H7 (cell line): Measurements from ENCODE around the gene MISP3. TPM values are rescaled to one million over a fixed set of nuclear protein-coding genes. Genes with fewer than 3 reads are reported as not detected.
"Not testable (repeated sequence)": the region's sequence is repeated elsewhere in the genome, so short reads cannot be mapped to it uniquely, and the experiment has no call there.

Experiments used
- DNase-seq: peaks from one replicate; pipeline ENCODE4 v3.0.0; 2012
- H3K27me3 ChIP-seq: 2 replicates; pipeline ENCODE4 v1.6.0; 2011; ENCODE audit warnings: mild to moderate bottlenecking, low read length; ENCODE audit not compliant: control insufficient read depth, insufficient read depth
- H3K36me3 ChIP-seq: replicated peaks from 2 replicates; pipeline ENCODE4 v1.5.1; 2011; ENCODE audit warnings: low read length; ENCODE audit not compliant: control insufficient read depth, insufficient read depth
- H3K4me3 ChIP-seq: 2 replicates; pipeline ENCODE4 v1.5.1; 2011; ENCODE audit warnings: low read depth, mild to moderate bottlenecking, control low read depth, low read length, moderate library complexity; ENCODE audit not compliant: insufficient read depth
- total RNA-seq: library from RNA; depleted of rRNA; stranded (reverse); fragments of >200 nt; shearing (Covaris generic); gene quantifications from 2 replicates; pipeline ENCODE4 v1.2.3, GENCODE V29; 2014

MISP3 gene
- total RNA-seq, 1 experiment from 2014 or later, result 0.52 TPM

DNA sequence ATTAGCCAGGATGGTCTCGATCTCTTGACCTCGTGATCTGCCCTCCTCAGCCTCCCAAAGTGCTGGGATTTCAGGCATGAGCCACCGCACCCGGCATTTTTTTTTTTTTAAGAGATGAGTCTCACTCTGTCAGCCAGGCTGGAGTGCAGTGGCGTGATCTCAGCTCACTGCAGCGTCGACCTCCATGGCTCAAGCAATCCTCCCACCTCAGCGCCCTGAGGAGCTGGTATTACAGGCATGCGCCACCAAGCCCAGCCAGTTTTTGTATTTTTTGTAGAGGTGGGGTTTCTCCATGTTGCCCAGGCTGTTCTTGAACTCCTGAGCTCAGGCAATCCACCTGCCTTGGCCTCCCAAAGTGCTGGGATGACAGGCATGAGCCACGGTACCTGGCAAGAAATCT is 24.7 kb upstream of the MISP3 start:
- not testable (repeated sequence) for H3K36me3 ChIP-seq, H3K4me3 ChIP-seq, DNase-seq, H3K27me3 ChIP-seq

DNA sequence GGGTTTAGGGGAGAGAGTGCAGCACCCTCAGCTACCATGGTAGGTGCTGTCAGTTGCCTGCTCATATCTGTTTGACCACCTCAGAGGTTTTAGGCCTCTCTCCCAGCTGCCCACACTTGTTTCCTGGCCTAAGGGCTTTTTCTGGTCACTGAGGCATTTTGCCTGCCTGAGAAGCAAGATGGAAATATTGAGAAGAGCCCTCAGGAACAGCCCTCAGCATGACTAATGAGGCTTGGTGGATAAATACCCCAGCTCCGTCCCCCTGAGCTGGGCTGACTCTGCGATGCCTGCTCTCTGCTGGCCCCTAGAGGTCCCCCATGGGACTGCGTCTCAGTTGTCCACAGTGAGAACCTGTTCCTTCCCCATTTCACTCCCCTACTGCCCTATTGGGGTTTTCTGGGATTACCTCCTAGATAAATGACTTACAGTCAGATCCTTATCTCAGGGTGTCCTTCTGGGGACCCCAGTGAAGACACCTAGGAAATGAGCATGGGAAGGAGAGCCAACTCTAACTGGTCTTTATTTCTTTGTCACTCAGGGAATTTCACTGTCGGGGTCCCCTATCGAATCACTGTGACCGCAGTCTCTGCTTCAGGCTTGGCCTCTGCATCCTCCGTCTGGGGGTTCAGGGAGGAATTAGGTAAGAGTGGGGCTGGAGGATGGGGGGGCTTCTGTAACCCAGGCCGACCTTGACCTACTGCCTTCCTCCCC is 24.0 kb upstream of the MISP3 start:
- no peaks in the 10 kb centered on the region for H3K27me3 ChIP-seq
- peaks cover 2% of the 10 kb centered on the region; the same call in 1 of the 2 replicates for H3K36me3 ChIP-seq
- peak; percentile 94 for DNase-seq
- no peak overlapping the region for H3K4me3 ChIP-seq

DNA sequence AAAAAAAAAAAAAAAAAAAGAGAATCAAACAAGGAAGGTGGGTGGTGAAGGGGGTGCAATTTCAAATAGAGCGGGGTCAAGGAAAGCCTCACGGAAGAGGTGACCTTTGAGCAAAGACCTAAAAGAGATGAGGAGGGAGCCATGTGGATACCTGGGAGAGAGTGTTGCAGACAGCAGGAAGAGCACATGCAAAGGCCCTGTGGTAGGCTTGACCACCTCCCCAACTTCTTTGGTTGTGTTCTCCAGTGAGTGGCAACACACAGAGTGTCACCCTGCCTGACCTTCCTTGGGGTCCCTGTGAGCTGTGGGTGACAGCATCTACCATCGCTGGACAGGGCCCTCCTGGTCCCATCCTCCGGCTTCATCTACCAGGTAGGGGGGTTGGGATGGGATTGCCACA is 22.1 kb upstream of the MISP3 start:
- Histone ChIP-seq H3K27me3 (no peaks in the 10 kb centered on the region), H3K36me3 (peaks cover 2% of the 10 kb centered on the region; the same call in 1 of the 2 replicates), H3K4me3 (no peak overlapping the region)
- peak; percentile 8 for DNase-seq

GRCh38 chr19:14050961-14051360 is 21.6 kb upstream of the MISP3 start:
- not testable (repeated sequence) for H3K36me3 ChIP-seq, H3K4me3 ChIP-seq, H3K27me3 ChIP-seq, DNase-seq

- Histone ChIP-seq H3K36me3 (peaks cover 2% of the 10 kb centered on the region; the same call in 1 of the 2 replicates), H3K4me3 (no peak overlapping the region), H3K27me3 (peaks cover 2% of the 10 kb centered on the region)
- DNase-seq, result peak; percentile 38
These were observed 20.6 kb upstream of the MISP3 start for GRCh38 chr19:14051980-14052379.

DNA sequence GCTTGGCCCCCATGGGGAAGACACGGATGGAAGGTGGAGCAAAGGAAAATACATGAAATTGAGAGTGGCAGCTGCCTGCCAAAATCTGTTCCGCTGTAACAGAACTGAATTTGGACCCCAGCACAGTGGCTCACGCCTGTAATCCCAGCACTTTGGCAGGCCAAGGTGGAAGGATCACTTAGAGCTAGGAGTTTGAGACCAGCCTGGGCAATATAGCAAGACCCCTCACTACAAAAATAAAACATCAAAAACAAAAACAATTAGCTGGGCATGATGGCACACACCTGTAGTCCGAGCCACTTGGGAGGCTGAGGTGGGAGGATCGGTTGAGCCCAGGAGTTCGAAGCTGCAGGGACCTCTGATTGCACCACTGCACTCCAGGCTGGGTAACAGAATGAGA is 20.1 kb upstream of the MISP3 start:
- DNase-seq, result no peak
- Histone ChIP-seq H3K36me3 (peaks cover 2% of the 10 kb centered on the region; the same call in 1 of the 2 replicates), H3K27me3 (peaks cover 5% of the 10 kb centered on the region), H3K4me3 (no peak overlapping the region)

DNA sequence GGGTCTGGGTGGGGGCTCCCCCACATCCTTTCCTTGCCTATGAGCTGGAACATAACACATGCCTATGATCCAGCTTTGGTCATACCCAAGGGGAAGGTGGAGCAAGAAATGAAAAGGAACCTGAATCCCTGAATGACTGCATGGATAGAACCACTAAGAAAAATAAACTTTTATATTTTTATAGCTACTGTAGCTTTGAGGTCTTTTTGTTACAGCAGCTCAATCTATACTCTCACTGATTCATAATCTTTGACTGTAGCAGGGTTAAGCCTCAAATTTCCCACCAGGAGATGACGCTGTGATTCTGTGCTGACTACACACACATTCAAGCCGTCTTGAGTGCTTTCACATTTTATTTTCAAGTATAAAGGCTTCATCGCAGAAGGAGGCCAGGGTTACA is 19.6 kb upstream of the MISP3 start:
- DNase-seq, result peak; percentile 16
- Histone ChIP-seq H3K4me3 (no peak overlapping the region), H3K36me3 (peaks cover 2% of the 10 kb centered on the region; the same call in 1 of the 2 replicates), H3K27me3 (peaks cover 8% of the 10 kb centered on the region)

GRCh38 chr19:14053500-14053899 is 19.1 kb upstream of the MISP3 start:
- H3K36me3 ChIP-seq, result 0 out of 2 replicates have a peak, but pooled peaks cover 2% of the 10 kb centered on the region
- DNase-seq, result no peak
- no peak overlapping the region for H3K4me3 ChIP-seq
- H3K27me3 ChIP-seq, result peaks cover 13% of the 10 kb centered on the region

DNA sequence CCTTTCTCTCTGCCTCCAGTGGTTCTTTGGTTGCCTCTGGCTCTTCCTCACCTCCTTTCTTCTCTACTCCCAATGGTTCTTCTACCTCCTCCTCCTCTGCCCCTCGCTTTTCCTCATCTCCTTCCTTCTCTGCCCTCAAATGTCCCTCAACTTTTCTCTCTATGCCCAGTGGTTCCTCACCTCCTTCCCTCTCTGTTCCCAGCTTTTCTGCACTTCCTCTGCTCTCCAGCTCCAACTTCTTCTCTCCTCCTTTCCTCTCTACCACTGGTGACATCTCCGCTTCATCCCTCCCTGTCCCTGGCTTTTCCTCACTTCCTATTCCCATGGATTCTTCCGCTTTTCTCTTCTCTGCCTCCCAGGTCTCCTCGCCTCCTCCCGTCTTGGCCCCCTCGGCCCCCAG is 18.5 kb upstream of the MISP3 start:
- 0 out of 2 replicates have a peak, but pooled peaks cover 2% of the 10 kb centered on the region for H3K36me3 ChIP-seq
- no peak for DNase-seq
- H3K27me3 ChIP-seq, result peaks cover 19% of the 10 kb centered on the region
- no peak overlapping the region for H3K4me3 ChIP-seq

DNA sequence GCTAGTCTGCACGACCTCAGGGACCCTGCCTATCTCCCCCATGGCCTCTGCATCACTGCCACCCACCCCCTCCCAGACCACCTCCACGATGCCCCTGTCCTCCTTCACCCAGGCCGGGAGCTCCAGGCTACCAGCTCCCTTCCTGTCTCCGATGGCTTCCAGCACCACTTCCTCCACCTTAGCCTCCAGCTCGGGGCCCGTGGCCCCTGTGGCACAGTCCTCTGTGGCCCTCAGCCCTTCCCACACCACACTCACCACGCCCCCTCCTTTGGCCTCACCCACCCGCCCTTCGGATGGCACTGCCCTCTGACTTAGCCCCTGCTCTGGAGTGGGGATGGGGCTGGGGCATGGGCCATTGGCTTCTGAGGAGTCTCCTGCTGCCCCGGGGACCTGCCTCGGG is 17.9 kb upstream of the MISP3 start:
- DNase-seq, result peak; percentile 27
- no peak overlapping the region for H3K4me3 ChIP-seq
- H3K27me3 ChIP-seq, result peaks cover 24% of the 10 kb centered on the region
- H3K36me3 ChIP-seq, result 0 out of 2 replicates have a peak, but pooled peaks cover 2% of the 10 kb centered on the region

- H3K27me3 ChIP-seq, result peaks cover 24% of the 10 kb centered on the region
- no peak overlapping the region for H3K4me3 ChIP-seq
- no peak for DNase-seq
- 0 out of 2 replicates have a peak, but pooled peaks cover 2% of the 10 kb centered on the region for H3K36me3 ChIP-seq
These were observed 17.2 kb upstream of the MISP3 start for GRCh38 chr19:14055396-14055795.

DNA sequence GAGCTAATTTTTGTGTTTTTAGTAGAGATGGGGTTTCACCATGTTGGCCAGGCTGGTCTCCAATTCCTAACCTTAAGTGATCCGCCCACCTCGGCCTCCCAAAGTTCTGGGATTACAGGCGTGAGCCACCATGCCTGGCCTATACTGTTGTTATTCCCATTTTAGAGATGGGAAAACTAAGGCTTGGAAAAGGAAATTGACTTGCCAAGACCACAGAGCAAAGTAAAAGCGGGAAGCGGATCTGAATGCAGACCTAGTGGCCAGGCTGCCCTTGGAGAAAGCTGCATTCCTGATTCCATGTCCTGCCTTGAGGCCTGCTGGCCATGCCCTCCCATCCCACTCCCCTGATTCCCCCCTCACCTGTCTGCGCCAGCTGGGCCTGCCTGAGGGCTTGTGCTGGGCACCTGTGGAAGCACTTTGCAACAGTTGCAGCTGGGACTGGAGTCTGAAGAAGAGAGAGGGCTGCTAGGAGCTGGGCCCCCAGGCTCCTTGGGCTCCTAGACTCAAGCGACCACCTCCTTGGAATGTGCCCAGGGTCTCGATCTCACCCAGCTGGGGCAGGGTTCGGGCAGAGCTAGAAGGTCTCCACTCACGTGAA is 16.4 kb upstream of the MISP3 start:
- DNase-seq, result peak; percentile 46
- no peak overlapping the region for H3K4me3 ChIP-seq
- no peaks in the 10 kb centered on the region for H3K36me3 ChIP-seq
- peaks cover 24% of the 10 kb centered on the region for H3K27me3 ChIP-seq

DNA sequence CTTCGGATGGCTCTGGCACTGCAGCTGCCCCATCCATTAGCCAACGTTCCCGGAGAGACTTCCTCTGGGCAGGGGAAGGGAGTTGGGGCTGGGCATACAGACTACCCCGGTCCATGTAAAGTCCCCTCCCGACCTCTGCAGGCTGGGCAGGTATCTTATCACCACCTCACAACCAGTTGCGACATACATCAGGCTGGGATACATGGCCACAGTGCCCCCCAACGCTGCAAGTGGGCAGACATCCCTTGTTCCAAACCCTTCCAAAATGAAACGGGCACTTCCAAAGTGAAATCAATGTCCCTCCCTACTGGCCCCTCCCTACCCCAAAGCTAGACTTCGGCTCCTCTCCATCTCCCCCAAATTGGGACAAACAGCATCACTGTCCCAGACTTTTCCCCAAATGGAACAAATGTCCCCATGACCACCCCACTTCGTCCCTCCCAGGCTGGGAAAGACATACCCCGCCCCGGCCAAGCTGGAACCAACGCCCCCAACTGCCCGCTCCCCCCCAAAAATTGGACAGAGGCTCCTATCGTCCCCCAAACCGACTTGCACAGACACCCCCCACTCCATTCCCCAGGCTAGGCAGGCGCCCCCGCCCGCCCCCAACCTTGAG is 15.7 kb upstream of the MISP3 start:
- Histone ChIP-seq H3K36me3 (no peaks in the 10 kb centered on the region), H3K4me3 (peak overlapping the region; percentile 62), H3K27me3 (peaks cover 24% of the 10 kb centered on the region)
- DNase-seq, result peak; percentile 67

GRCh38 chr19:14058182-14059092 is 14.1 kb upstream of the MISP3 start:
- no peaks in the 10 kb centered on the region for H3K36me3 ChIP-seq
- H3K4me3 ChIP-seq, result peak overlapping the region; percentile 54
- DNase-seq, result peak; percentile 27
- peaks cover 24% of the 10 kb centered on the region for H3K27me3 ChIP-seq
